Endothelial cell of umbilical vein (primary cell): Measurements from ENCODE around the gene TCHHL1. TPM values are rescaled to one million over a fixed set of nuclear protein-coding genes. Genes with fewer than 3 reads are reported as not detected.

Experiments used
- BruUV-seq: library from RNA; stranded (reverse); fragments of 400-500 nt; replicated peaks from 2 replicates; lab custom pipeline; 2021; lab: Mats Ljungman, UMichigan
- CTCF ChIA-PET: fragments of 300-600, 350-600 bp; sonication (Branson Sonifier 250); formaldehyde crosslinking; loops from one replicate; lab custom pipeline; 2021; ENCODE audit warnings: antibody characterized with exemption, inconsistent platforms; lab: Charles Lee
- POLR2A ChIA-PET: fragments of 300-600, 350-600 bp; sonication (Branson Sonifier 250); formaldehyde crosslinking; loops from one replicate; lab custom pipeline; 2021; ENCODE audit warnings: antibody characterized with exemption, inconsistent platforms; lab: Charles Lee
- DNase-seq: peaks from one replicate; pipeline ENCODE4 v3.0.0-alpha.2; 2011; ENCODE audit warnings: low read depth, low spot score
- FAIRE-seq: peaks from 2 replicates; lab custom pipeline; 2011; peaks lifted over from hg19 to GRCh38; lab: Jason Lieb, UNC
- H2AFZ ChIP-seq: 2 replicates; pipeline ENCODE4 v1.6.0; 2012; ENCODE audit warnings: low read depth, low read length, control low read depth, inconsistent platforms
- H3K27ac ChIP-seq: 2 replicates; pipeline ENCODE4 v1.5.1; 2011; ENCODE audit warnings: low read depth, mild to moderate bottlenecking, control low read depth, low read length, moderate library complexity; ENCODE audit not compliant: insufficient read depth
- H3K27me3 ChIP-seq, 2 experiments: 2 replicates each; pipeline versions ENCODE4 v1.6.0 to v1.6.1; 2011; ENCODE audit warnings: low read length in 2 of 2, mixed read lengths in 1 of 2; ENCODE audit not compliant: control insufficient read depth in 2 of 2, insufficient read depth in 2 of 2
- H3K36me3 ChIP-seq, 2 experiments: 2 replicates in 1 of 2; 3 replicates in 1 of 2; pipeline ENCODE4 v1.5.1; 2011; ENCODE audit warnings: low read length in 2 of 2, mild to moderate bottlenecking in 1 of 2, moderate library complexity in 1 of 2; ENCODE audit not compliant: control insufficient read depth in 2 of 2, insufficient read depth in 2 of 2; ENCODE audit errors: extremely low read depth in 1 of 2
- H3K4me1 ChIP-seq: 3 replicates; pipeline ENCODE4 v1.5.1; 2011; ENCODE audit warnings: mild to moderate bottlenecking, low read length; ENCODE audit not compliant: control insufficient read depth, insufficient read depth; ENCODE audit errors: extremely low read depth
- H3K4me2 ChIP-seq: 2 replicates; pipeline ENCODE4 v1.6.1; 2011; ENCODE audit warnings: low read length, control low read depth, mixed read lengths; ENCODE audit not compliant: insufficient read depth
- H3K4me3 ChIP-seq, 3 experiments: fragments of 200-600 bp in 1 of 3; sonication (generic), shearing (Covaris generic) in 1 of 3; replicated peaks in 1 of 3; 2 replicates each; pipeline ENCODE4 v1.5.1; 2011 to 2016; ENCODE audit warnings: control low read depth in 3 of 3, low read length in 3 of 3, mild to moderate bottlenecking in 2 of 3, inconsistent platforms in 1 of 3, low read depth in 1 of 3, moderate library complexity in 1 of 3; ENCODE audit not compliant: insufficient read depth in 1 of 3
- H3K79me2 ChIP-seq: 2 replicates; pipeline ENCODE4 v1.6.0; 2012; ENCODE audit warnings: low read length, inconsistent platforms; ENCODE audit not compliant: control insufficient read depth, insufficient read depth
- H3K9ac ChIP-seq: replicated peaks from 2 replicates; pipeline ENCODE3; 2011; ENCODE audit warnings: low read length, control low read depth; ENCODE audit not compliant: insufficient read depth; ENCODE audit errors: extremely low read depth
- H3K9me1 ChIP-seq: replicated peaks from 3 replicates; pipeline ENCODE4 v1.6.0; 2011; ENCODE audit warnings: mild to moderate bottlenecking, low read length; ENCODE audit not compliant: control insufficient read depth, insufficient read depth; ENCODE audit errors: extremely low read depth
- H3K9me3 ChIP-seq: replicated peaks from 2 replicates; pipeline ENCODE4 v1.5.1; 2012; ENCODE audit warnings: low read length, inconsistent platforms; ENCODE audit not compliant: control insufficient read depth, insufficient read depth
- H4K20me1 ChIP-seq: replicated peaks from 2 replicates; pipeline ENCODE3; 2011; ENCODE audit warnings: mild to moderate bottlenecking, low read length; ENCODE audit not compliant: control insufficient read depth, insufficient read depth; ENCODE audit errors: extremely low read depth
- CTCF ChIP-seq, 2 donors: IDR thresholded peaks; 1 replicate in 1 of 2; 2 replicates in 1 of 2; pipeline ENCODE4 v1.5.1; 2011; ENCODE audit warnings: low read length in 2 of 2, mild to moderate bottlenecking in 2 of 2, moderate library complexity in 2 of 2, control low read depth in 1 of 2, inconsistent platforms in 1 of 2, low read depth in 1 of 2; ENCODE audit not compliant: insufficient read depth in 1 of 2; ENCODE audit errors: extremely low read depth in 1 of 2
- EZH2 ChIP-seq: IDR thresholded peaks from 2 replicates; pipeline ENCODE4 v1.6.1; 2012; ENCODE audit warnings: borderline replicate concordance, low read depth, mild to moderate bottlenecking, moderate library complexity, low read length, inconsistent platforms; ENCODE audit not compliant: severe bottlenecking
- FOS ChIP-seq: IDR thresholded peaks from 2 replicates; pipeline ENCODE4 v1.6.1; 2011; ENCODE audit warnings: mild to moderate bottlenecking, low read length, moderate library complexity, borderline replicate concordance; ENCODE audit not compliant: insufficient read depth
- GATA2 ChIP-seq: IDR thresholded peaks from 2 replicates; pipeline ENCODE4 v1.7.0; 2011; ENCODE audit warnings: low read depth, mild to moderate bottlenecking, moderate library complexity, mixed read lengths, low read length; ENCODE audit not compliant: insufficient read length, insufficient read depth
- JUN ChIP-seq: IDR thresholded peaks from 2 replicates; pipeline ENCODE4 v1.6.1; 2011; ENCODE audit warnings: borderline replicate concordance, low read depth; ENCODE audit not compliant: insufficient read length, insufficient read depth
- MAX ChIP-seq: IDR thresholded peaks from 2 replicates; pipeline ENCODE4 v1.6.1; 2011; ENCODE audit not compliant: insufficient read depth, insufficient read length
- MYC ChIP-seq: IDR thresholded peaks from one replicate; pipeline ENCODE4 v1.6.1; 2011; ENCODE audit warnings: mild to moderate bottlenecking, low read depth, low read length
- POLR2A ChIP-seq: IDR thresholded peaks from 2 replicates; pipeline ENCODE4 v1.6.1; 2012; ENCODE audit warnings: low read depth, mild to moderate bottlenecking, control low read depth, low read length
- POLR2AphosphoS5 ChIP-seq: IDR thresholded peaks from 2 replicates; pipeline ENCODE4 v1.6.1; 2012; ENCODE audit warnings: low read depth, mild to moderate bottlenecking, control low read depth, low read length, moderate library complexity; ENCODE audit not compliant: insufficient read depth
- dilution Hi-C: fragments of 300-500 bp; cut with MboI; formaldehyde crosslinking; loops from one replicate; pipeline ENCODE4 v1.15.0; 2019; ENCODE audit warnings: low sequenced_read_pairs; ENCODE audit not compliant: extremely low pct_ligation_motif_present
- intact Hi-C: fragments of 100-400 bp; cut with micrococcal nuclease; formaldehyde crosslinking; loops from one replicate; pipeline ENCODE4 v1.10.0; 2022
- polyA plus RNA-seq, 4 experiments: library from polyadenylated mRNA; depleted of rRNA in 3 of 4; stranded (reverse) in 3 of 4; unstranded in 1 of 4; fragments of >200 nt; gene quantifications; 2 replicates each; pipeline versions ENCODE4 v1.2.1 to v1.2.3, GENCODE V29; 2011 to 2012; ENCODE audit warnings: missing spikeins in 1 of 4
- total RNA-seq: library from RNA; stranded (reverse); gene quantifications from 2 replicates; pipeline ENCODE4 v1.2.3, GENCODE V29; 2021

Gene TCHHL1
- total and polyA plus RNA-seq, 2 donors (not counting 3 experiments of a cell fraction or from before 2014, with no cell fraction given): not detected

GRCh38 chr1:152067929-152068328 is 20.9 kb downstream of the TCHHL1 start:
- H3K27ac ChIP-seq: no peak overlapping the region
- H3K36me3 ChIP-seq: no peaks in the 10 kb centered on the region
- H3K4me3 ChIP-seq: no peak overlapping the region
- no peaks in the 10 kb centered on the region for H3K79me2 ChIP-seq
- TF ChIP-seq JUN (no peak), CTCF (IDR thresholded peaks at IDR 0.05; ENCODE audit: extremely low read depth in 1 of 2, insufficient read depth in 1 of 2, low read depth in 1 of 2, low read length in 2 of 2) (no peak), EZH2 (no peak), MYC (no peak), GATA2 (no peak), POLR2AphosphoS5 (no peak), FOS (no peak), POLR2A (no peak), MAX (no peak)
- H3K9me3 ChIP-seq: no peaks in the 10 kb centered on the region
- no peak overlapping the region for H2AFZ ChIP-seq
- peaks cover 0 to 5% of the 10 kb centered on the region in 2 experiments for H3K27me3 ChIP-seq
- FAIRE-seq (no peak), DNase-seq (no peak)
- dilution Hi-C loops: no loop called here
- no TSS peak for BruUV-seq
- intact Hi-C loops: no loop called here
- CTCF ChIA-PET: interaction anchor here (0.8 kb wide), 1 partner anchor 16 kb away, joined by 3 read pairs; no protein-coding TSS in a partner anchor
- no peak overlapping the region for H3K4me2 ChIP-seq
- H4K20me1 ChIP-seq: no peaks in the 10 kb centered on the region
- no peaks in the 10 kb centered on the region for H3K9me1 ChIP-seq
- no peak overlapping the region for H3K9ac ChIP-seq
- POLR2A ChIA-PET: no interaction called here
- no peaks in the 10 kb centered on the region for H3K4me1 ChIP-seq
